A673 (cell line): ENCODE results near the gene EIF3I.

ENCODE experiments used
- CTCF ChIP-seq: fragments of 300-800, 200-600 bp; sonication (generic); conservative IDR thresholded peaks from 2 replicates; pipeline ENCODE4 v1.5.1; 2017; ENCODE audit warnings: low read depth, mild to moderate bottlenecking, antibody characterized with exemption, low read length, moderate library complexity, mixed read lengths
- EZH2 ChIP-seq: fragments of 200-600 bp; sonication (generic); IDR thresholded peaks from 2 replicates; pipeline ENCODE4 v1.6.1; 2017; ENCODE audit warnings: borderline replicate concordance, low read depth, mild to moderate bottlenecking, mixed read lengths, antibody characterized with exemption, low read length; ENCODE audit not compliant: poor library complexity, severe bottlenecking

DNA sequence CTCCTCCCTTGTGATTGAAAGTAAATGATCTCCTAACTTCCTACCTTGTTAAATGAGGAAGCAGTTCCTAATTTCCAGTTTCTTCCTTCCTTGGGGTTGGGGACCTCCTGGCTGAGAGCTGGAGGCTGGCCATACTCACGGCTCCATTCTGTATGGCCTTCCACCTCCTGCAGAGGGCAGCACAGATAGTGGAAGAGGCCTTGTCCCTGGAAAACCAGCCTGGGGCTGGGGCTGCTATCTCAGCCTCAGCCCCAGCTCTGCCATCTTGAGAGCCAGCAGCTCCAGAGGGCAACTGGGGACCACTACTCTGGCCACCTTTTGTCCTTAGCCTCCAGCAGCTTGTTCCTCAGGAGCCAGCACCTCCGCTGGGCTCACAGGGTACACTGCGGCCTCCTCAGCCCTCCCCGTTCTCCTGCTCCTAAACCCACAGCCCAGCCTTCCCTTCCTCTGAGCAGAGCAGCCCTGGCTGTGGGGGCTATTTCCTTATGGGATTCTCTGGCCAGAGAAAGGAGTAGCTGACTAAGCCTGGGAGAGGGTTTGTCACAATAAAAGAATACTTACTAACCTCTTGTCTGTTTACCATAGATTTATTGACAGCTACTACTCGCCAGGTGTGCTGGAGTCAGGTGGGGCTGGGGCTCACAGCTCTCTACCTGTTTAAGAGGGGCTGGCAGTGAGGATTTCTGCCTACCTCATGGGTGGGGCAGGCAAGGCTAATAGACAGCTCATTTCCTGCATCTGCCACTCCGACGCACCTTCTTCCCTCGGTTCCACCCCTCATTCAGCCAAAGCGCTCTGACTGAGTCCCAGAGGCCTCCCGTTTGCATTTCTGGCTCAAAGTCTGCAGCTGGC is 6.4 kb upstream of the EIF3I start:
- peak; percentile 85 for TF ChIP-seq CTCF
- TF ChIP-seq EZH2, result no peak
